ENCODE measurements around the gene LIPC.

The LIPC gene

DNA sequence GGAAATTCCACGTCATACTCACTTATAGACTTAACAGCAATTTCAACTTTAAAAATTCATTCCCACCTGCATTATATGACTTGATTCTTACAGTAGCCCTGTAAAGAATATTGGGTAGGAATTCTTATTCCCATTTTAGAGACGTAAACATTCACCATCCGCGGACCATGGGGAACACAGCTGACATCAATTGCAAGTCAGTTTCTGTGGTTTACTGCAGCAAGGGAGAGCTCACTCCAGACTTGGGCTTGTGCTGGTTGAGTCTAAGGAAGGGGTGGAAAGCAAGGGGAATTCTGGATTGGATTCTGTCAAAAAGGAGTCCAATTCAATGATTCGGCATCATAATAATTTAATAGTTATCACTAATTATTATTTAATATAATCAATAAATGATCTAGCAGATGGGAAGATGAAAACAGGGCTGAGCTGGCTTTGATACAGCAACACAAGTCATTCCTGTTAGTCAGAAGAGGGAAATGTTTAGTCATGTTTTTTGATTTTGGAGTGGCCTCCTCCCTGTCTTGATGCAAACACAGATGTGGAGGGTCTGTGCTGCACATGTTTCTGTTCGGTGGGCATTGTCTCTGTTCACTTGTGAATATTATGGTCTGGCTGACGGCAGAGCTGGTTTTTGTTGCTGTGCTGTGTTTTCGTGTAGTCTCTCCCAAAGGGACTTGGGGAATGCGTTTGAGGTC lies 9.7 kb downstream of the LIPC start:
- no peaks in the 10 kb centered on the region for H3K9me3 ChIP-seq (ENCODE audit: severe bottlenecking)
- no peak for DNase-seq

DNA sequence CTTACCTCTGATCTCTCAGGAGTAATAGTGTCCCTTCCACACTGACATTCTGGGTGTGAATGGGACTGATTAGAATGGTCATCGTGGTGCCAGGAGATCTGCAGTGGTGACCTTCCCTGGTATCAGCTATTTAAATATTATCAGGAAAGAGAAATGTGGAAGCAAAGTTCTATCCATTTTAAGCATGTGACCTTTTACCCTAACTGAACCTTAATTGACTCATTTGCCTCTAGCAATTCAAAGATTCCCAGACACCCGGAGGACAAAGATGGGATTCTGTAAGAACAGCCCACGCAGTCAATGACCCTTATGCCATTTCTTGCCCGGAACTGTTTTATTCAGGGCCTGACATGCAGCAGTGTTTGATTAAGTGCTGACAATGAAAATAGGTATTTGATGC lies 10.3 kb downstream of the LIPC start:
- no peak overlapping the region for H3K4me3 ChIP-seq (ENCODE audit: low read depth, low read length)
- no peaks in the 10 kb centered on the region for H3K36me3 ChIP-seq
- H3K27me3 ChIP-seq (ENCODE audit: insufficient read depth, low read depth, severe bottlenecking), result no peaks in the 10 kb centered on the region
- no peak for DNase-seq
- H3K27ac ChIP-seq, result no peak overlapping the region
- no peaks in the 10 kb centered on the region for H3K9me3 ChIP-seq (ENCODE audit: severe bottlenecking)
- TF ChIP-seq, protein P1, sequence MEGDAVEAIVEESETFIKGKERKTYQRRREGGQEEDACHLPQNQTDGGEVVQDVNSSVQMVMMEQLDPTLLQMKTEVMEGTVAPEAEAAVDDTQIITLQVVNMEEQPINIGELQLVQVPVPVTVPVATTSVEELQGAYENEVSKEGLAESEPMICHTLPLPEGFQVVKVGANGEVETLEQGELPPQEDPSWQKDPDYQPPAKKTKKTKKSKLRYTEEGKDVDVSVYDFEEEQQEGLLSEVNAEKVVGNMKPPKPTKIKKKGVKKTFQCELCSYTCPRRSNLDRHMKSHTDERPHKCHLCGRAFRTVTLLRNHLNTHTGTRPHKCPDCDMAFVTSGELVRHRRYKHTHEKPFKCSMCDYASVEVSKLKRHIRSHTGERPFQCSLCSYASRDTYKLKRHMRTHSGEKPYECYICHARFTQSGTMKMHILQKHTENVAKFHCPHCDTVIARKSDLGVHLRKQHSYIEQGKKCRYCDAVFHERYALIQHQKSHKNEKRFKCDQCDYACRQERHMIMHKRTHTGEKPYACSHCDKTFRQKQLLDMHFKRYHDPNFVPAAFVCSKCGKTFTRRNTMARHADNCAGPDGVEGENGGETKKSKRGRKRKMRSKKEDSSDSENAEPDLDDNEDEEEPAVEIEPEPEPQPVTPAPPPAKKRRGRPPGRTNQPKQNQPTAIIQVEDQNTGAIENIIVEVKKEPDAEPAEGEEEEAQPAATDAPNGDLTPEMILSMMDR (IDR thresholded peaks at IDR 0.05; ENCODE audit: low read depth, low read length), result no peak

More for the DNA sequence above, 9.7 kb downstream of the LIPC start:
- Histone ChIP-seq H3K27me3 (ENCODE audit: insufficient read depth, low read depth, severe bottlenecking) (no peaks in the 10 kb centered on the region), H3K27ac (no peak overlapping the region), H3K36me3 (no peaks in the 10 kb centered on the region), H3K4me3 (ENCODE audit: low read depth, low read length) (no peak overlapping the region)
- TF ChIP-seq, protein P1 (IDR thresholded peaks at IDR 0.05; ENCODE audit: low read depth, low read length), result no peak

DNA sequence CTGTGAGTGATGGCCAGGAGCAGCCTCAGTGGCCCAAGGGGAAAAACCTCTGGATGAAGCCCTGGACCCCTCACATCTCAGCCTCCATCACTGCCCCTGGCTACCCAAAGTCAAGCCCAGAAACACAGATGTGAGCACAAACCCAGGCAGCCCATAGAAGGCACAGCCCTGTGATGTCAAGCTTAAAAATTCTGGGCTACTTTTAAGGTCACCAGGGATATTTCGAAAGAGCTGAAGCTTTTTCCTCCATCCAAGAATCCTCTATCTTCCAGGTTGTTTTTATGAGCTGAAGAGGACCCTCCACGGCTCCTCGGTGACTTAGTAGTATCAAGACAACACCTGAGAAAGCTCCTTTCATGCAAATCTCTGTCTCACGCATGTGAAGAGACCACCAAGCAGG lies 11.5 kb downstream of the LIPC start:
- Histone ChIP-seq H3K36me3 (no peaks in the 10 kb centered on the region), H3K27ac (no peak overlapping the region), H3K4me3 (ENCODE audit: low read depth, low read length) (no peak overlapping the region), H3K9me3 (ENCODE audit: severe bottlenecking) (no peaks in the 10 kb centered on the region), H3K27me3 (ENCODE audit: insufficient read depth, low read depth, severe bottlenecking) (no peaks in the 10 kb centered on the region)
- TF ChIP-seq, protein P1 (IDR thresholded peaks at IDR 0.05; ENCODE audit: low read depth, low read length), result no peak
- DNase-seq, result no peak

DNA sequence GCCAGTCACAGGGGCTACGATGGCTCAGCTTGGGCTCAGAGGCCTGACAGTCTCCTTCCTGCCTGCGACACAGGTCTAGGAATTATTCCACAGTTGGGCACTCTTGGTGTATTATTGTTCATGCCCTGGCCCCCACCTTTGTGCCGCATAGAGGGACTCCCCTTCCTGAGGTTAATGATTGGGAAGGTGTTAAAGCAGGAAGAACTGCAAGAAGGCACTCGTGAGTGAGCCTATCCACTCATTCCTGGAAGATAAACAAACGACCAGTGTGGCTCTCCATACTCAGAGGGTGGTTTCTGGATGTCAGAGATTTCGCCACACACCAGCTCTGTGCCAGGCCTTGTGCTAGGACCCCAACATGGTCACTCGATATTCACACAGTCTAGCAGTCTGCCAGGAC lies 12.3 kb downstream of the LIPC start:
- Histone ChIP-seq H3K4me3 (ENCODE audit: low read depth, low read length) (no peak overlapping the region), H3K27ac (no peak overlapping the region), H3K9me3 (ENCODE audit: severe bottlenecking) (no peaks in the 10 kb centered on the region), H3K36me3 (no peaks in the 10 kb centered on the region), H3K27me3 (ENCODE audit: insufficient read depth, low read depth, severe bottlenecking) (no peaks in the 10 kb centered on the region)
- TF ChIP-seq, protein P1 (IDR thresholded peaks at IDR 0.05; ENCODE audit: low read depth, low read length), result no peak
- no peak for DNase-seq

DNA sequence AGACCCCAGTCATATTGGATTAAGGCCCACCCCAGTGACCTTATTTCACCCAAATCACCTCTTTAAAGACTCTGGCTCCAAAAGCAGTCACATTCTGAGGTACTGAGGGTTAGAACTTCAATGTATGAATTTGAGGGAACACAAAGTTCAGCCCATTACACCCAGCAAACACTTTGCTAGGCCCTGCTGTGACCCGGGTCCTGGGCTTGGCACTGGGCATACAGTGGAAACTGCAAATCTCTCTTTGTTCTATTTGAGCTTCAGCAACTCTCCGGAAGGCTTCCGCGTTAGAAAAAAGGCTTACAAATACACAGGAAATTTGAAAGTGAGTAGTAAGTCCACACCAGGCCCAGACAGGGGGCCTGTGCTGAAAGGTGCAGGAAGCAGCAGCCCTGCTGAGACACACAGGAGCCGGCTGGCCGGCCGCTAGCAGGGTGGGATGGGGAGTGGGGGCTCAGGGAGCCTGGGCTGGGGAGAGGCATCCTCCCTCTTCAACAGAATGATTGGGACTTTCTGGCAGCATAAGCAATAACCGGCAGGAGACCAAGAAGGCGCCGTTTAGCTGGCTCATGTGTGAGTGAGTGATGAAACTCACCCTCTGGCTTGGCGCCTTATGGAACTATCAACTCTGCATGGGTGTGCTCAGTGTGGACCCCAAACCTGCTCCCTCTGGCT lies 13.0 kb downstream of the LIPC start:
- Histone ChIP-seq H3K36me3 (no peaks in the 10 kb centered on the region), H3K27me3 (ENCODE audit: insufficient read depth, low read depth, severe bottlenecking) (no peaks in the 10 kb centered on the region), H3K27ac (no peak overlapping the region), H3K9me3 (ENCODE audit: severe bottlenecking) (no peaks in the 10 kb centered on the region), H3K4me3 (ENCODE audit: low read depth, low read length) (no peak overlapping the region)
- DNase-seq, result no peak
- TF ChIP-seq, protein P1 (IDR thresholded peaks at IDR 0.05; ENCODE audit: low read depth, low read length), result no peak

Measured in WERI-Rb-1 (cell line).